Measurements from ENCODE around the gene ZNF518A.

DNA sequence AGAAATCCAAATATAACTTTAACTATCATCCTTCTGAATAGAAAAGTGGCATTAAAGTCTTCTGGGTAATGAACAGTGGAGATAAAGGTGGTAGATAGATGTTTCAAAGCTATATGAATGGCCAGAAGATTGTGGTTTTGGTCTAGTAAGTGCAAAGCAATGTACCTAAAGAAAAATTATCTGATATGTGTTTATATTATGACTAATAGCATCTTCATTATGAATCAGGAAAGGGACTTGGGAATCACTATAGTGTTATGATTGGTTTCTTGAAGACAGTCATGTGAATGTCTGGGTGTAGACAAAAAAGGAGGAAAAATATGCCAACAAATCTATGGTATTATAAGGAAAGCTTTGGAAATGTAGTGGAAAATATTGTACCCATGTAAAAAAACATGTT lies 3.0 kb downstream of the ZNF518A start:
- no peak for TF ChIP-seq POLR2A (IDR thresholded peaks at IDR 0.05)
- TF ChIP-seq, protein P1, sequence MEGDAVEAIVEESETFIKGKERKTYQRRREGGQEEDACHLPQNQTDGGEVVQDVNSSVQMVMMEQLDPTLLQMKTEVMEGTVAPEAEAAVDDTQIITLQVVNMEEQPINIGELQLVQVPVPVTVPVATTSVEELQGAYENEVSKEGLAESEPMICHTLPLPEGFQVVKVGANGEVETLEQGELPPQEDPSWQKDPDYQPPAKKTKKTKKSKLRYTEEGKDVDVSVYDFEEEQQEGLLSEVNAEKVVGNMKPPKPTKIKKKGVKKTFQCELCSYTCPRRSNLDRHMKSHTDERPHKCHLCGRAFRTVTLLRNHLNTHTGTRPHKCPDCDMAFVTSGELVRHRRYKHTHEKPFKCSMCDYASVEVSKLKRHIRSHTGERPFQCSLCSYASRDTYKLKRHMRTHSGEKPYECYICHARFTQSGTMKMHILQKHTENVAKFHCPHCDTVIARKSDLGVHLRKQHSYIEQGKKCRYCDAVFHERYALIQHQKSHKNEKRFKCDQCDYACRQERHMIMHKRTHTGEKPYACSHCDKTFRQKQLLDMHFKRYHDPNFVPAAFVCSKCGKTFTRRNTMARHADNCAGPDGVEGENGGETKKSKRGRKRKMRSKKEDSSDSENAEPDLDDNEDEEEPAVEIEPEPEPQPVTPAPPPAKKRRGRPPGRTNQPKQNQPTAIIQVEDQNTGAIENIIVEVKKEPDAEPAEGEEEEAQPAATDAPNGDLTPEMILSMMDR (IDR thresholded peaks at IDR 0.05): no peak

Measured in stomach (tissue), 4 donors.